OCI-LY1 (cell line): ENCODE results near the gene HAL.
"Not testable (repeated sequence)": the region's sequence is repeated elsewhere in the genome, so short reads cannot be mapped to it uniquely, and the experiment has no call there.

ENCODE experiments used
- H2AFZ ChIP-seq: fragments of 200-600 bp; sonication (generic), shearing (Covaris generic); 2 replicates; pipeline ENCODE4 v1.6.0; 2014; ENCODE audit warnings: antibody characterized with exemption, mild to moderate bottlenecking, low read length
- H3F3A ChIP-seq: fragments of 200-600 bp; sonication (generic), shearing (Covaris generic); 2 replicates; pipeline ENCODE4 v1.6.0; 2014; ENCODE audit warnings: mild to moderate bottlenecking, antibody characterized with exemption, low read length, moderate library complexity; ENCODE audit not compliant: insufficient read depth
- H3K27ac ChIP-seq: fragments of 200-600 bp; sonication (generic); 2 replicates; pipeline ENCODE4 v1.5.1; 2014; ENCODE audit warnings: low read length, mixed run types, mild to moderate bottlenecking, low read depth; ENCODE audit not compliant: poor library complexity, severe bottlenecking
- H3K27me3 ChIP-seq: fragments of 200-600 bp; sonication (generic); 2 replicates; pipeline ENCODE4 v1.6.0; 2014; ENCODE audit warnings: antibody characterized with exemption, mild to moderate bottlenecking, low read length, moderate library complexity; ENCODE audit not compliant: insufficient read depth
- H3K36me3 ChIP-seq: fragments of 200-600 bp; sonication (generic); 2 replicates; pipeline ENCODE4 v1.6.1; 2014; ENCODE audit warnings: mild to moderate bottlenecking, antibody characterized with exemption, low read length, moderate library complexity, mixed read lengths; ENCODE audit not compliant: insufficient read depth
- H3K4me1 ChIP-seq: fragments of 200-600 bp; sonication (generic); 2 replicates; pipeline ENCODE4 v1.5.1; 2014; ENCODE audit warnings: mild to moderate bottlenecking, low read length, moderate library complexity; ENCODE audit not compliant: insufficient read depth, severe bottlenecking
- H3K4me2 ChIP-seq: fragments of 200-600 bp; sonication (generic), shearing (Covaris generic); 2 replicates; pipeline ENCODE4 v1.6.1; 2014; ENCODE audit warnings: low read length
- H3K4me3 ChIP-seq: fragments of 200-600 bp; sonication (generic); 2 replicates; pipeline ENCODE4 v1.5.1; 2014; ENCODE audit warnings: low read length, low read depth, mild to moderate bottlenecking, mixed read lengths; ENCODE audit not compliant: poor library complexity, severe bottlenecking
- H3K79me2 ChIP-seq: fragments of 200-600 bp; shearing (Covaris generic); 2 replicates; pipeline ENCODE4 v1.6.1; 2016; ENCODE audit warnings: mixed run types, low read length, mixed read lengths; ENCODE audit not compliant: insufficient read depth
- H3K9ac ChIP-seq: fragments of 200-600 bp; sonication (generic), shearing (Covaris generic); 2 replicates; pipeline ENCODE4 v1.6.1; 2014; ENCODE audit warnings: mild to moderate bottlenecking, low read length, mixed read lengths
- H3K9me2 ChIP-seq: fragments of 200-600 bp; sonication (generic), shearing (Covaris generic); 2 replicates; pipeline ENCODE4 v1.6.1; 2014; ENCODE audit warnings: low read depth, mild to moderate bottlenecking, low read length, mixed read lengths
- H3K9me3 ChIP-seq: fragments of 200-600 bp; shearing (Covaris generic); 2 replicates; pipeline ENCODE4 v1.6.1; 2014; ENCODE audit warnings: low read length, mixed read lengths
- H4K20me1 ChIP-seq: fragments of 200-600 bp; sonication (generic), shearing (Covaris generic); 2 replicates; pipeline ENCODE4 v1.6.0; 2016; ENCODE audit warnings: mild to moderate bottlenecking, low read length; ENCODE audit not compliant: insufficient read depth
- EZH2 ChIP-seq: fragments of 200-600 bp; sonication (generic), shearing (Covaris generic); IDR thresholded peaks from 2 replicates; pipeline ENCODE4 v1.8.0; 2017; ENCODE audit warnings: borderline replicate concordance, mixed run types, mild to moderate bottlenecking, antibody characterized with exemption, low read length, moderate library complexity, mixed read lengths
- TF ChIP-seq, protein P1 (sequence below): fragments of 200-600 bp; sonication (generic), shearing (Covaris generic); IDR thresholded peaks from 2 replicates; pipeline ENCODE4 v1.5.1; 2017; ENCODE audit warnings: mild to moderate bottlenecking, antibody characterized with exemption, low read length, moderate library complexity, mixed read lengths

The HAL gene

DNA sequence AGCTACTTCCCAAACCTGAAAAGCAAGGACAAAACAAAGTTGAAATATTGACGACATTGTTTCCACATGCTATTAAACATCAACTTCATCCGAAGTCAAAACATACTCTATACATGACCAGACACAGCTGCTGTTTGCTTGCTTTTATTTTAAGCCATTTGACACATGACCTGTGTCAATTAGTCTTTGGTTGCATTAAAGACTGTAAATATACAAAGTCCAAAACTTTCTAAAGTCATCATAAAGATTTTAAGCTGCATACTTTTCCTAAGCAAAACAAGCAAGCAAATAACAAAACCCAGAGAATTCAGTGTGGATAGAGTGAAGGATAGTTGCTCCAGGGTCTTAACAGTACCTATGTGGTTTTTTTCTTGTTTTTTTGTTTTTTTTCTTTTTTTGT lies 21.8 kb downstream of the HAL start:
- Histone ChIP-seq H4K20me1 (no peaks in the 10 kb centered on the region), H3K36me3 (no peaks in the 10 kb centered on the region), H3K9me3 (no peaks in the 10 kb centered on the region), H2AFZ (no peak overlapping the region), H3K9ac (no peak overlapping the region), H3F3A (no peaks in the 10 kb centered on the region), H3K4me2 (no peak overlapping the region), H3K4me1 (no peaks in the 10 kb centered on the region), H3K4me3 (no peak overlapping the region), H3K27me3 (no peaks in the 10 kb centered on the region), H3K79me2 (no peaks in the 10 kb centered on the region), H3K27ac (no peak overlapping the region), H3K9me2 (no peaks in the 10 kb centered on the region)
- TF ChIP-seq, protein P1, sequence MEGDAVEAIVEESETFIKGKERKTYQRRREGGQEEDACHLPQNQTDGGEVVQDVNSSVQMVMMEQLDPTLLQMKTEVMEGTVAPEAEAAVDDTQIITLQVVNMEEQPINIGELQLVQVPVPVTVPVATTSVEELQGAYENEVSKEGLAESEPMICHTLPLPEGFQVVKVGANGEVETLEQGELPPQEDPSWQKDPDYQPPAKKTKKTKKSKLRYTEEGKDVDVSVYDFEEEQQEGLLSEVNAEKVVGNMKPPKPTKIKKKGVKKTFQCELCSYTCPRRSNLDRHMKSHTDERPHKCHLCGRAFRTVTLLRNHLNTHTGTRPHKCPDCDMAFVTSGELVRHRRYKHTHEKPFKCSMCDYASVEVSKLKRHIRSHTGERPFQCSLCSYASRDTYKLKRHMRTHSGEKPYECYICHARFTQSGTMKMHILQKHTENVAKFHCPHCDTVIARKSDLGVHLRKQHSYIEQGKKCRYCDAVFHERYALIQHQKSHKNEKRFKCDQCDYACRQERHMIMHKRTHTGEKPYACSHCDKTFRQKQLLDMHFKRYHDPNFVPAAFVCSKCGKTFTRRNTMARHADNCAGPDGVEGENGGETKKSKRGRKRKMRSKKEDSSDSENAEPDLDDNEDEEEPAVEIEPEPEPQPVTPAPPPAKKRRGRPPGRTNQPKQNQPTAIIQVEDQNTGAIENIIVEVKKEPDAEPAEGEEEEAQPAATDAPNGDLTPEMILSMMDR, result no peak
- TF ChIP-seq EZH2, result no peak

- Histone ChIP-seq H3F3A (no peaks in the 10 kb centered on the region), H2AFZ (no peak overlapping the region), H4K20me1 (no peaks in the 10 kb centered on the region), H3K36me3 (no peaks in the 10 kb centered on the region), H3K9ac (no peak overlapping the region), H3K27ac (no peak overlapping the region), H3K4me3 (no peak overlapping the region), H3K27me3 (no peaks in the 10 kb centered on the region), H3K4me1 (no peaks in the 10 kb centered on the region), H3K9me3 (no peaks in the 10 kb centered on the region), H3K79me2 (no peaks in the 10 kb centered on the region), H3K4me2 (no peak overlapping the region), H3K9me2 (no peaks in the 10 kb centered on the region)
- TF ChIP-seq, protein P1, result no peak
- no peak for TF ChIP-seq EZH2
Measured at GRCh38 chr12:95972832-95973456, 23.2 kb downstream of the HAL start.

- Histone ChIP-seq H3K4me2 (no peak overlapping the region), H3K9me3 (no peaks in the 10 kb centered on the region), H3K4me1 (no peaks in the 10 kb centered on the region), H3K79me2 (no peaks in the 10 kb centered on the region), H2AFZ (no peak overlapping the region), H3K9me2 (no peaks in the 10 kb centered on the region), H3K4me3 (no peak overlapping the region), H3K9ac (no peak overlapping the region), H3K27ac (no peak overlapping the region), H3K27me3 (no peaks in the 10 kb centered on the region), H4K20me1 (no peaks in the 10 kb centered on the region), H3K36me3 (no peaks in the 10 kb centered on the region), H3F3A (no peaks in the 10 kb centered on the region)
- no peak for TF ChIP-seq EZH2
- TF ChIP-seq, protein P1, result no peak
Measured at GRCh38 chr12:95970905-95971304, 25.2 kb downstream of the HAL start.

DNA sequence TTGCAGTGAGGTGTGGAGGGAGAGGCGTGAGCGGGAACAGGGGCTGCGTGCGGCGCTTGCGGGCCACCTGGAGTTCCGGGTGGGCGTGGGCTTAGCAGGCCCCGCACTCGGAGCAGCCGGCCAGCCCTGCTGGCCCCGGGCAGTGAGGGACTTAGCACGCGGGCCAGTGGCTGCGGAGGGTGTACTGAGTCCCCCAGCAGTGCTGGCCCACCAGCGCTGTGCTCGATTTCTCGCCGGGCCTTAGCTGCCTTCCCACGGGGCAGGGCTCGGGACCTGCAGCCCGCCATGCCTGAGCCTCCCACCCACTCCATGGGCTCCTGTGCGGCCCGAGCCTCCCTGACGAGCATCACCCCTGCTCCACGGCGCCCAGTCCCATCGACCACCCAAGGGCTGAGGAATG lies 27.0 kb downstream of the HAL start:
- not testable (repeated sequence) for H3K9ac ChIP-seq, H3K9me3 ChIP-seq, H2AFZ ChIP-seq, H3K27me3 ChIP-seq, H3K4me3 ChIP-seq, H3K27ac ChIP-seq, H3K36me3 ChIP-seq, H3K4me1 ChIP-seq, H4K20me1 ChIP-seq, H3K9me2 ChIP-seq, H3F3A ChIP-seq, H3K4me2 ChIP-seq, H3K79me2 ChIP-seq
